NOMO-1 (cell line): ENCODE results near the gene CFAP69.
A peak's percentile ranks its signal among the peaks of the same experiment; 100 is the strongest.

Experiments
- DNase-seq, 2 experiments: peaks; one replicate each; lab custom pipeline; 2025; ENCODE audit not compliant: unreplicated experiment in 2 of 2; lab: John Stamatoyannopoulos, UW

Gene CFAP69

DNA sequence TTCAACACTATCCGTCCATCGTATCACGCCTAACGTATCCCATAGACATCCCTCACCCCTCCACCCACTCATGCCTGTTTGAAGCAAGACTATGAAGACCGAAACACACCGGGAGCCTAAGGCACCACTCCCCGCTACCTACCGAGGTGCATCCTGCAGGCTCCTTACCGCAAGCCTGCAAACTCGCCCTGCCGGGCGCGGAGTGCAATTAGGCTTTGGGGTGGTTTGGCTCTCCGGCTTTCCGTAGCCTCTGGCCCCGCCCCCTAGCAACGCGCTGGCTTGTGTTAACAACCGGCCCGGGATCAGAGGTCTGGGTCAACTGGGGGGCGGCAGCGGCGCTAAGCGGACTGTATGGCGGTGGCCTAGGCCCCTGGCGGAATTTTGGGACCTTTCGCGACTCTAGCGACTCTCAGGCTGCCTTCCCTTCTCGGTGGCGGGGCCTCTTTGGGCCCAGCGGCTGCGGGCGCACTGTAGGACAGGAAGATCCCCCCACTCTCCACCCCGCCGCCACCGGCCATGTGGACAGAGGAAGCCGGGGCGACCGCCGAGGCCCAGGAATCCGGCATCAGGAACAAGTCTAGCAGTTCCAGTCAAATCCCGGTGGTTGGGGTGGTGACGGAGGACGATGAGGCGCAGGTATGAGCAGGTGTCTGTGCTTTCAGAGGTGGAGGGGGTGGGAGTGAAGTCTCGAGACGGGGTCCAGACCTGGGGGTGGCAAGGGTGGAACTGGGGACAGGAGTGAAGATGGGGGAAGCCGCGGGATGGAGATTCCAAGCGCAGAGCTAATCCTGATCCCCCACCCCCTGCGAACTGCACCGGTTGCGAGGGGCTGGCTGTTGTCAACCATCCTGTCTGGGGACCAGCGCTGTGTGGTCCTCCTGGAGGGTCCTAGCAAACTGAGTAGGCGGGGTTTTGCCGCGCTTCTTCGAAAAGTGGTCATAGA, at the start of gene CFAP69:
Gene CFAP69 (plus strand): TSS at position 266 of the 943 bp plus-strand sequence. CDS start 251 bp downstream, at position 517.
- peak; percentile 95 to 97 for DNase-seq

DNA sequence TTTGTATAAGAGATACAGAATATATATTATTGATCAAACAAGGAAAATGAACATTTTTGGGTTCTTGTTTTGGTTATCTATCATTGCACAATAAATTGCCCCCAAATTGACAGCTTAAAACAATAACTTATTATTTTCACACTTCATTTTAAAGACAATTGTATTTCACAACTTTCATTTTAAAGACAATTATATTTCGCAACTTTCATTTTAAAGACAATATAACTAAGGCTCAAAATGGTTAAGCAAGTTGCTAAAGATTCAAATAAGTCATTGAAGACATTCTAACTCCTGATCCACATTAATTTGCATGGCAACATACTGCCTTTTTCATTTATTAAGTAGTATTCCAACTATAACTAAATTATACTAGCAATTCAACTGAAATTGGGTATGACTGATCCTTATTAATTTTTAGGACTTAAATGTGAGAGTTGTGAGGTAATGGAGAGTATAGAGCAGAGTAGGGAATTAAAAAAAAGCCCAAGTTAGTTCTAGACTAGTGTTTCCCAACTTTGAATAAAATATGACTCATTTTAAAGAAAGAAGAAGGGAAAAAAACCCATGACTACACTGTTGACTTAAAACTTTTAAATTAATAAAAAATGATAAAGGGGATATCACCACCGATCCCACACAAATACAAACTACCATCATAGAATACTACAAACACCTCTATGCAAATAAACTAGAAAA, 43.3 kb upstream of the CFAP69 start:
- DNase-seq = peak in 1 of 2 experiments; percentile 64

DNA sequence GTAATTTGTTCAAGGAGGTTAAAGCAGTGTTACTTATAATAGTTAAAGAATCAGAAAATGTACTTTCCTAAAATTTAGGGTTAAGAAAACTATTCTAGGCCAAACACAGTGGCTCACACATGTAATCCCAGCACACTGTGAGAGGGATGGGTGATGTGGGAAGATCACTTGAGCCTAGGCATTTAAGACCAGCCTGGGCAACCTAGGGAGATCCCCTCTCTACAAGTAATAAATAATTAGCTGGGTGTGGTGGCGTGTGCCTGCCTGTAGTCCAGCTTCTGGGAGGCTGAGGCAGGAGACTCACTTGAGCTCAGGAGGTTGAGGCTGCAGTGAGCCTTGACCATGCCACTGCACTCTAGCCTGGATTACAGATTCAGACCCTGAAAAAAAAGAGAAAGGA, 37.0 kb upstream of the CFAP69 start:
- DNase-seq = no peak

GRCh38 chr7:90209776-90210175, 35.2 kb upstream of the CFAP69 start:
- DNase-seq = no peak

- DNase-seq = no peak
Observed at GRCh38 chr7:90210475-90210874, 34.5 kb upstream of the CFAP69 start.

DNA sequence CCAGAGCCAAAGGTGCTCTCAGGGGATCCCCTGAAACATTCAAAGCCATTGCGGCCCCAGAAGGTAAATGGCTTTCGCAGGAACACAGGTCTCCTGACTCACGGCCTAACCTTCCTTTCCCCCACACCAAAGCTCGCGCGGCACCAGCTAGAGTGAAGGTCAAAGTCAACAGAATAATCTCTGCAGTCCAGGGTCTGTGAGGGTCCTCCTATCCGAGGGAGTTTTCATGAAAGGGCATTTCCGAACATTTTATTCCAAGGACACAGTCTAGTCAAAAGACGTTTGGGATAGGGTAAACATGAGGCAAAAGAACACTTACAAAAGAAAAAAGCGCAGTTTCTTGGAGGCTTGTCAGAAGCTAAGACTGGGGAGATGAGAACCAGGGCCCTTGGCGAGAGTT, 34.0 kb upstream of the CFAP69 start:
- DNase-seq = peak in 1 of 2 experiments; percentile 52

GRCh38 chr7:90211391-90212148, 33.4 kb upstream of the CFAP69 start, which contains the start of gene STEAP2:
Gene STEAP2, plus strand, starts transcription at chr7:90211740. Its CDS starts 13,343 bp downstream, at chr7:90225083.
- DNase-seq = peak; percentile 90

GRCh38 chr7:90212149-90212495, 32.9 kb upstream of the CFAP69 start:
- no peak for DNase-seq

DNA sequence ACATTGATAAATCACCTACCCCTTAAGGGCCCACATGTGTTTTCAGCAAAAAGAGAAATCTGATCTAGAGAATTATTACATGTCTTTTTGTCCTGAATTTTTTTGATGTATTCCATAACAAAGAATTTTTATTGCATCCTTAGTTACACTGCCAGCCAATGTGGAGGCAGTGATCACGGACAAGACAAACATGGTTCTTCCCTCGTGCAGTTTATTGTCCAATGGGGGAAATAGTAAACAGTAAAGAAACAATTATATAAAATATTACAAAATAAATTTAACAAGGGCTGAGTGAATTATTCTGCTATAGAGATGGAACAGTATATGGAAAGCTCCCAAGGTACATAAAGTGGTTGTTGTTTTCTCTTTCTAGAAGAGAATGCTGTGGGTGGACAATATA, 31.5 kb upstream of the CFAP69 start:
- DNase-seq = no peak

DNA sequence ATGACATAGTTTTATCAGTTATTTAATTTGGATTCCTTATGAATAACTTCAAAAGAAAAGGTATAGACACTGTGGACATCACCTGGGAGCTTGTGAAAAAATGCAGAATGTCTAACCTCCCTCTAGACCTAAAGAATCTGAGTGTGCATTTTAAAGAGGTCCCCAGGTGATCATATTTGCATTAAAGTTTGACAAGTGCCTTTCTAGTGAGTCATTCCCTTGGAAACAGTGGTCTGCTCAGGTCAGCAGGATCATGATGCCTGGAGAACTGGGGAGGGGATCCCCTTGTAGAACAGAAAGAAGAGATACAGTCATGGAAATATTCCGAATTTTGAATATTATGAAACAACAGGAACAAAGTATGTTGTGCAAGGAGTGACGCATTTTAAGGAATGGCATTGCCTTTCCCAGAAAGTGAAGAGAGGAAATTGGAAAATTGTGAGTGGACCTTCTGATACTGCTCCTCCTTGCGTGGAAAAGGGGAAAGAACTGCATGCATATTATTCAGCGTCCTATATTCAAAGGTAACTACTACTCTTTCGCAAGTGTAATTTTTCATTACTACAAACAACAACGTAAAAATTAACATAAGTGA, 28.8 kb upstream of the CFAP69 start:
- no peak for DNase-seq

DNA sequence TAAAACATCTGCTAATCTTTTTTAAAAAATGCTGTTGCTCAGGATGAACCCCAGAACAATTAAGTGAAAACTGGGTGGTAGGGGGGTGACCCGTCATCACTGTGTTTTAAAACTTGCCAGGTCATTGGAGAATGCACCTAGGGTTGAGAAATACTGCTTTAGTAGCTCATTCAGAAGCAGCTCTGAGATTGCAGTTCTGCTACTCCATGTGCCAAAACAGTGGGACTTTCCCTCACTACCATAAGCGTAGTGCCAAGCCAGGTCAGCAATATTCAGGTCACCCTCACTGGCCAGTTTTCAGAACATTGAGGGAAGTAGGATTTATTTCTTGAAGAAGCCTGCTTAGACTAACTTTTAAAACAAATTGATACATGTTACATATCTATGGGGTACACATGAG, 28.2 kb upstream of the CFAP69 start:
- DNase-seq = no peak

- DNase-seq = no peak
Observed at GRCh38 chr7:90222390-90222789, 22.6 kb upstream of the CFAP69 start.

DNA sequence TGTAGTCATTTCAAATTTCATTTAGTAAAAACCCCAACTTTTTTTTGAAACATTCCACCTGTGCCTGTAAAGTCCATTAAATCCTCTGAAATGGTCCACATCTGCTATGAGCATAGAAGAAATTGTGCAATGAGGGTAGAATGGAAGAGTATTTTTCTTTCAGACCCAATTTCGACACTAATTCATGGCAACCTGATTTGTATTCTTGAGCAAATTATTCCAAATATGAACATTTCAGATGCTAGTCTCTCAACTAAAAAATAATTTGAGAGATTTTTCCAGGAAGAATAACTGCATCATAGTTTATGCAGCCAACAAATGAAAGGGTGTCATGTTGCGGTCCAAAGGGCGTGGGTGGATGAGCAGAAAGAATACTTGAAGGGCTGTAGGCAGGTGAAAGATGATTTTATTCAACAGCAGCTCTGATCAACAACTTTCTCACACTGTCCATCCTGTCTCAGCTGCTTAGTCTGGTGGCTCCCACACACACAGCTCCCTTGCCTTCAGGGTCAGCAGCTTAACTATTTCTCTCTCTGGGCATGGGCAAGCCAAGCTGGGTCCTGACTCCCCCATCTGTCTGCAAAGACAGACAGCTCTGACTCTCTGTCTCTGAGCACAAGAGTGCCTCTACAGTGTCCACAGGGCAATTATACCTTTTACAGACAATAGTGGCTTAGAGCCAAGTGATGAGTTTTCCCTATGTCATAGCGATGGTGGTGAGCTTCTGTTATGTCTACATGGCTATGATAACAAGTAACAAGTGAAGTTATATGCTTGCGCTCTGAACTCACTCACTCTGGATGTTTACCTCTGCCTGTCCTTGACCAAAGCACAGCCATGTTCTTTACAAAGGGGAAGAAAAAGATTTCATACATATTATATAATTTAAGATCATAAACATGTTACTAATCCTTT, 21.9 kb upstream of the CFAP69 start:
- DNase-seq = no peak

DNA sequence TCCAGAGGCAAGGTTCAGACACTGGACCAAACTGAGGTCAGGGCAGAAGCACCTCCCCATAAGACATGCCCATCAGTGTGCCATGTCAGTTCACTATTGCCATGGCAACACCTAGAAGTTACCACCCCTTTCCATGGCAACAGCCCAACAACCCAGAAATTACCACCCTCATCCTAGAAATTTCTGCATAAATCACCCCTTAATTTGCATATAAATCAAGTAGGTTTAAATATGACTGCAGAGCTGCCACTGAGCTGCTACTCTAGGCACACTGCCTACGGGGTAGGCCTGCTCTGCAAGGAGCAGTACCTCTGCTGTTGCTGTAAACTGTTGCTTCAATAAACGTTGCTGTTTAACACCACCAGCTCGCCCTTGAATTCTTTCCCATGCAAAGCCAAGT, 20.8 kb upstream of the CFAP69 start:
- DNase-seq = no peak

DNA sequence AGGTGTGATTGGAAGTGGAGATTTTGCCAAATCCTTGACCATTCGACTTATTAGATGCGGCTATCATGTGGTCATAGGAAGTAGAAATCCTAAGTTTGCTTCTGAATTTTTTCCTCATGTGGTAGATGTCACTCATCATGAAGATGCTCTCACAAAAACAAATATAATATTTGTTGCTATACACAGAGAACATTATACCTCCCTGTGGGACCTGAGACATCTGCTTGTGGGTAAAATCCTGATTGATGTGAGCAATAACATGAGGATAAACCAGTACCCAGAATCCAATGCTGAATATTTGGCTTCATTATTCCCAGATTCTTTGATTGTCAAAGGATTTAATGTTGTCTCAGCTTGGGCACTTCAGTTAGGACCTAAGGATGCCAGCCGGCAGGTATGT, 19.8 kb upstream of the CFAP69 start:
- no peak for DNase-seq

DNA sequence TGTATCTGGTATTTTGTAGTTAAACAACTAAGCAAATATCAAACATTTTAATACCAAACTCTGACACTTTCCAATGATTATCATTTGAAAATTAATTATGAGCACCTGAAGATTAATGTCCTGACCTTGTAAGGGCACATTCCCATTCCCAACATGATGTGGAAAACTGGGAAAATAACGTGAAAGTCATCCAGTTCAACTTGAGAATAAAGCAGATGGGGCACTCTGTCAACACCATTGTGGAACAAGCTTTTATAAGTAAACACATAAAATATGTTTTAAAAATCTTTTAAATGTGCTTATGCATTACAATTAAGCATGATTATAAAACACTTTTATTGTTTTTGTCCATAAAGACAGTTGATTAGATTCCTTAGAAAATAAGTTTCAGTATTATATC, 19.4 kb upstream of the CFAP69 start:
- DNase-seq = no peak

- DNase-seq = no peak
Observed at GRCh38 chr7:90227259-90227658, 17.7 kb upstream of the CFAP69 start.

- DNase-seq = no peak
Observed at GRCh38 chr7:90229682-90230081, 15.3 kb upstream of the CFAP69 start.

DNA sequence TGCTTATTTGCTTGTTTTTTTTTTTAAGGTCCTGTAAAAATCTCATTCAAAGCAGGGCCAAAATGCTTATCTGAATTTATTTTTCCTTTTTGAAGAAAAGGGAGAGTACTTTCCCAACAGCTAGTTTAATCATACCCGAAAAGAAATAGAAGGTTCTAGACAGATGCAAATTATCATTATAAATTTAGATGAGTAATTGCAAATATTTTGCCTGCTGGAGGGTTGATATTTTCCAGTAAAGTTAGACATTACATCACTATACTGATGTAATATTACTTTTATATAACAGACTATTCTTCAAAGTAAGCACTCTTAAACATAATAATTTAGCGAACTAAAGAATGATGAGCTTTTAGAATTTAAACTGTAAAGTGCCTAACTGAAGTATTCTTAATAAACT, 14.1 kb upstream of the CFAP69 start:
- DNase-seq = no peak

DNA sequence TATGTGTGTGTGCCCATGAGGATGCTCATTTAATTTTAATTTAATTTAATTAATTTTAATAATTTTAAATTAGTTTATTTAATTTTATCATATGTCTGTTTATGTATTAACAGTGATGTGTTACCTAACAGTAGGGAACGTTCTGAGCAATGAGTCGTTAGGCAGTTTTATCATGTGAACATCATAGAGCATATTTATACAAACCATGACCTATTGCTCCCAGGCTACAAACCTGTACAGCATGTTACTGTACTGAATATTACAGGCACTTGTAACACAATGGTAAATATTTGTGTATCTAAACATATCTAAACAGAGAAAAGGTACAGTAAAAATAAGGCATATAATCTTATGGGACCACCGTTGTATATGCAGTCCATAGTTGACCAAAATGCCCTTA, 13.7 kb upstream of the CFAP69 start:
- no peak for DNase-seq
